RPMI8226 (cell line): ENCODE data around the gene PPP1R14C.
"Not testable (repeated sequence)": the region's sequence is repeated elsewhere in the genome, so short reads cannot be mapped to it uniquely, and the experiment has no call there.

Source experiments
- DNase-seq: peaks from one replicate; pipeline ENCODE4 v3.0.0-alpha.2; 2015

The PPP1R14C gene

GRCh38 chr6:150142670-150143515 is at the start of gene PPP1R14C:
TSS of gene PPP1R14C (plus strand) at chr6:150143044. CDS start at chr6:150143193, 149 bp downstream.
- no peak for DNase-seq

- DNase-seq = no peak
Observed at GRCh38 chr6:150093397-150093796, 49.4 kb upstream of the PPP1R14C start.

- DNase-seq = no peak
Observed at GRCh38 chr6:150098155-150098554, 44.7 kb upstream of the PPP1R14C start.

- no peak for DNase-seq
Observed at GRCh38 chr6:150099546-150099945, 43.3 kb upstream of the PPP1R14C start.

GRCh38 chr6:150099953-150100352 is 42.9 kb upstream of the PPP1R14C start:
- DNase-seq = no peak

GRCh38 chr6:150100745-150101144 is 42.1 kb upstream of the PPP1R14C start:
- no peak for DNase-seq

- DNase-seq = no peak
Observed at GRCh38 chr6:150102750-150103270, 40.0 kb upstream of the PPP1R14C start.

- no peak for DNase-seq
Observed at GRCh38 chr6:150112233-150112632, 30.6 kb upstream of the PPP1R14C start.

- no peak for DNase-seq
Observed at GRCh38 chr6:150115769-150116168, 27.1 kb upstream of the PPP1R14C start.

- DNase-seq = no peak
Observed at GRCh38 chr6:150116200-150116800, 26.5 kb upstream of the PPP1R14C start.

GRCh38 chr6:150118203-150118602 is 24.6 kb upstream of the PPP1R14C start:
- DNase-seq = no peak

GRCh38 chr6:150118627-150119026 is 24.2 kb upstream of the PPP1R14C start:
- no peak for DNase-seq

GRCh38 chr6:150119173-150119572 is 23.7 kb upstream of the PPP1R14C start:
- peak; percentile 42 for DNase-seq

GRCh38 chr6:150123645-150124044 is 19.2 kb upstream of the PPP1R14C start:
- no peak for DNase-seq

GRCh38 chr6:150124235-150124634 is 18.6 kb upstream of the PPP1R14C start:
- no peak for DNase-seq

GRCh38 chr6:150126641-150127291 is 16.1 kb upstream of the PPP1R14C start:
- no peak for DNase-seq

GRCh38 chr6:150128425-150128824 is 14.4 kb upstream of the PPP1R14C start:
- no peak for DNase-seq

GRCh38 chr6:150129616-150130505 is 13.0 kb upstream of the PPP1R14C start:
- DNase-seq = no peak

- no peak for DNase-seq
Observed at GRCh38 chr6:150133686-150134085, 9.2 kb upstream of the PPP1R14C start.

GRCh38 chr6:150134280-150134920 is 8.4 kb upstream of the PPP1R14C start:
- DNase-seq = no peak

- DNase-seq = not testable (repeated sequence)
Observed at GRCh38 chr6:150137711-150138110, 5.1 kb upstream of the PPP1R14C start.

- no peak for DNase-seq
Observed at GRCh38 chr6:150138638-150139037, 4.2 kb upstream of the PPP1R14C start.
